ENCODE results near the gene DHX16.

Gene DHX16

DNA sequence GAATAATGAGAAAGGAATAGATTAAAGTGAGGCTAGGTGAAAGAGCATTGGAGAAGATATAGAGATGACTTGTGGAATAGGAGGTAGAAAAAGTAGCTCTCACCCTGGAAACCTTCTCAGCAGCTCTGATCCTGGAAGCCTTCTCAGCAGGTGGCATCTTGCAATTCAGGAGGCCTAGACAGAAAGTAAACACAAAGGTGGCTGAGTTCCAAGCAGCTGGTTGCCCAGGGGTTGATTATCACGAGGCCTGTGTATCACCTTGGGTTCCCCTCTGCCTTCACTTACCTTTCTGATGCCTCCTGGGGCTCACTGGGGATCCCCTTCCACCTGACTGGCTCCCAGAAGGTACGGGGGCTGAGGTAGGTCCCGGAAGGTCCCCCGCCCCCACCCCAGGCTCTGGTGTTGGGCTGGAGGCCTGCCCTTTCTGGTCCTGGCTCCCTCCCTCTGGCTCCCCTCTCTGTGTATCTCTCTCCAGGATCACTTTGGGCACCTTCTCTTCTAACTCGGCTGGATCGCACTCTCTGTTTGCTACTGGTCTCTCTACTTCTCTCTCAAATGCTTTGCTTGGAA is 34.6 kb upstream of the DHX16 start:
- TF ChIP-seq, protein P1, sequence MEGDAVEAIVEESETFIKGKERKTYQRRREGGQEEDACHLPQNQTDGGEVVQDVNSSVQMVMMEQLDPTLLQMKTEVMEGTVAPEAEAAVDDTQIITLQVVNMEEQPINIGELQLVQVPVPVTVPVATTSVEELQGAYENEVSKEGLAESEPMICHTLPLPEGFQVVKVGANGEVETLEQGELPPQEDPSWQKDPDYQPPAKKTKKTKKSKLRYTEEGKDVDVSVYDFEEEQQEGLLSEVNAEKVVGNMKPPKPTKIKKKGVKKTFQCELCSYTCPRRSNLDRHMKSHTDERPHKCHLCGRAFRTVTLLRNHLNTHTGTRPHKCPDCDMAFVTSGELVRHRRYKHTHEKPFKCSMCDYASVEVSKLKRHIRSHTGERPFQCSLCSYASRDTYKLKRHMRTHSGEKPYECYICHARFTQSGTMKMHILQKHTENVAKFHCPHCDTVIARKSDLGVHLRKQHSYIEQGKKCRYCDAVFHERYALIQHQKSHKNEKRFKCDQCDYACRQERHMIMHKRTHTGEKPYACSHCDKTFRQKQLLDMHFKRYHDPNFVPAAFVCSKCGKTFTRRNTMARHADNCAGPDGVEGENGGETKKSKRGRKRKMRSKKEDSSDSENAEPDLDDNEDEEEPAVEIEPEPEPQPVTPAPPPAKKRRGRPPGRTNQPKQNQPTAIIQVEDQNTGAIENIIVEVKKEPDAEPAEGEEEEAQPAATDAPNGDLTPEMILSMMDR (IDR thresholded peaks at IDR 0.05; ENCODE audit: insufficient read depth, low read depth, low read length, missing control alignments): no peak
- DNase-seq (ENCODE audit: low read depth): peak; percentile 33

DNA sequence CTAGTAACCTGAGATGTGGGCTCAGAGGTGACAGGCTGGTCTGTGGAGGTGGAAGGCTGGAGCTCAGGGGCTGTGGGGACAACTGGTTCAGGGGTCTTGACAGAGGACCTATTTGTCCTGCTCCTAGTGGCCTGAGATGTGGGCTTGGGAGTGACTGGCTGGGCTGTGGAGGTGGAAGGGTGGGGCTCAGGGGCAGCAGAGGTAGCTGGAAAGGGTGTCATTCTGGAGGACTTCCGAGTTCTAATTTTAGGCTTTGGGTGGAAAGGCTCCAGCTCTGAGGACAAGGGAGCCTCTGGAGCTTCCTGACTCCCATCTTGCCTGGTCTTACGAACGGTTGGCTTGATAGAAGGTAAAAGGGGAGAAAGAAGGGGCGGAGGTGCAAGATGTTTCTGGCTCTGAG is 32.8 kb upstream of the DHX16 start:
- no peak overlapping the region for H3K4me3 ChIP-seq (ENCODE audit: low read length)
- DNase-seq (ENCODE audit: low read depth): no peak
- TF ChIP-seq, protein P1 (IDR thresholded peaks at IDR 0.05; ENCODE audit: insufficient read depth, low read depth, low read length, missing control alignments): no peak

More for the DNA sequence above, 34.6 kb upstream of the DHX16 start:
- no peak overlapping the region for H3K4me3 ChIP-seq (ENCODE audit: low read length)

DNA sequence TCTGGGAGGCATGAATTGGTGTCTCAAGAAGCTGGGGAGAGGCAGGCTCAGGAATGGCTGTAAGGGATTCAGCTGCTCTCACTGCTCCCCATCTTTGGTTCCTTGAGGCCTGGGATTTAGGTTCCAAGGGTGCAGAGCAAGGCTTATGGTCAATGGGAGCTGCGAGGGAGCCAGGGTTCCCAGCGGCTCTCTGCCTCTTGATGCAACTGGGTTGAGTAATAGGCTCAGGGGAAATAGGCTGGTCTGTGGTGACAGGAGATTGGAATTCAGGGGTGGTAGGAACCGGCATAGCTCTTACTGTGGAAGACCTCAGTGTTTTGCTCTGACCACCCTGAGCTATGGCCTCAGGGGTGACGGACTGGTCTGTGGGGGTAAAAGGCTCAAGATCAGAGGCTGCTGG is 31.0 kb upstream of the DHX16 start:
- no peak overlapping the region for H3K4me3 ChIP-seq (ENCODE audit: low read length)
- no peak for DNase-seq (ENCODE audit: low read depth)
- TF ChIP-seq, protein P1 (IDR thresholded peaks at IDR 0.05; ENCODE audit: insufficient read depth, low read depth, low read length, missing control alignments): no peak

DNA sequence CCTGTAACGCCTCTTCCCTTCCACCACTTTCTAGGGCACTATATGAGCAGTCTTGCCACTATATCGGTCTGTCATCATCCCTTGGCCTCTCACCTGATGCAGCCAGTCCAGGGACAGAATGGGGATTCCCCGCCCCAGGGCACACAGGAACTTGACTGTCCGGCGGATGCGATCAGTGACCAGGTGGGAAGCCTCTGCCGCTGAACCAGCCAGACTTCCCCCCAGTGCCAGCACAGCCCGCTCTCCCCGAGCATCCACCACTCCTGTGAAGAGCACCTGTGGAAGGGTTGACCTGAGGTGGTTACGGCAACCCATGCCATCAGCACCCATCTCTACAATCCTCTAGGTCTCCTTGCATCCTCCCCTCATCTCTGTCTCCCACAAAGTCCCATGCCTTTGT is 30.2 kb upstream of the DHX16 start:
- TF ChIP-seq, protein P1 (IDR thresholded peaks at IDR 0.05; ENCODE audit: insufficient read depth, low read depth, low read length, missing control alignments): no peak
- DNase-seq (ENCODE audit: low read depth): no peak
- no peak overlapping the region for H3K4me3 ChIP-seq (ENCODE audit: low read length)

DNA sequence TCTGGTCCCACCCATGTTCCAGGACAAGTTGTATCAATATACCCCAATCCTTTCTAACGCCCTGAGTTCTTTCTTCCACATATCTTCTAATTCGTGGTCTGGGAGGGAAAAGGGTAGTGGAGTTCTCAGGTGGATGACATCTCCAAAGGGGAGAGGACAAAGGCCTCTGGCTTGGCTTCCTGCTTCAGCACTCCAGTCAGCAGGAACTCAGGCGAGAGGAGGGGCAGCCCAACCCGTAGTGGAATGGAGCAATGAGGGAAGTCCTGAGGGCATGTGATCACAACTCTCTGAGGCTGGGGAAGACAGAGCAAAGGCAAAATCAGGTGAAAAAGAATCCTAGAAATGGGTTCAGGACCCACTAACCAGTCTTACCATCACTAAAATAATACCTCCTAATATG is 27.5 kb upstream of the DHX16 start:
- peak; percentile 70 for DNase-seq (ENCODE audit: low read depth)
- no peak overlapping the region for H3K4me3 ChIP-seq (ENCODE audit: low read length)
- TF ChIP-seq, protein P1 (IDR thresholded peaks at IDR 0.05; ENCODE audit: insufficient read depth, low read depth, low read length, missing control alignments): no peak

DNA sequence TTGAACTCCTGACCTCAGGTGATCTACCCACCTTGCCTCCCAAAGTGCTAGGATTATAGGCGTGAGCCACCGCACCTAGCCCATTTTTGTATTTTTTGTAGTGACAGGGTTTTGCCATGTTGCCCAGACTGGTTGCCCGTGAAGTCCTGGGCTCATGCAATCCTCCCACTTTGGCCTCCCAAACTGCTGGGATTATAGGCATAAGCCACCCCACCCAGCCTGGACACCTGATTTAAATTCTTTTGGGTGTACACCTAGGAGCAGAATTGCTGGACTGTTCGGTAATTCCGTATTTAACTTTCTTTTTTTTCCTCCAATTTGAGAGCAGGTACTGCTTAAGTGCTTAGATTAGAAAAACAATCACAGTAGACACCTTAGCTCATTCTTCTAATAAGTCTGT is 23.6 kb upstream of the DHX16 start:
- H3K4me3 ChIP-seq (ENCODE audit: low read length): no peak overlapping the region
- TF ChIP-seq, protein P1 (IDR thresholded peaks at IDR 0.05; ENCODE audit: insufficient read depth, low read depth, low read length, missing control alignments): no peak
- DNase-seq (ENCODE audit: low read depth): no peak

DNA sequence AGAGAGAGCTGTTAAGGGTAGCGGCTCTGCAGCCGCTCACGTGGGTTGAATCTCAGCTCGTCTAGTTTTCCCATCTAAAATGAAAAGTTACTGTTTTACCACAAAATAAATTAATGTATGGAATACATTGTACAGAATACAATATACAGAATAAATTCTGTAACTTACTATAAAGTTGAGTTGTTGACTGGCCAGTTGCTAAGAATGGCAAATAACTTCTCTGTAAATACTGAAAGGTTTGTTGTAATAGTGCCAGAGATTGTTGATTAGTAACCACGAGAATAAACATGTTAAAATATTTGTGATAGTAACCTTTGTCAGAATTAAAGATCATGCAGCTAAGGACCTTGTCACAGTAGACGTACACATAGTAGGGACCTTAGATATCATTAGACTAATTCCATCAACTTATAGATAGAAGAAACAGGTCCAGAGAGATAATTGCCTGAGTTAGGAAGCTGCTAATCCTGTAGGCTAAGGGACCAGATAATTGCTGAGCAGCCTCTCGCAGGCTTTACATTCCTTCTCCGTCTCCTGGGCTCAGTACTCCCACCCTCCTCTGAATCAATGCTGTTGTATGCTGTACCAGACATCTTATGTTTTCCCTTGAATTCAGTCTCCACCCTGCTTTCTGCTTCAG is 18.5 kb upstream of the DHX16 start:
- TF ChIP-seq, protein P1 (IDR thresholded peaks at IDR 0.05; ENCODE audit: insufficient read depth, low read depth, low read length, missing control alignments): no peak

More for the DNA sequence above, 18.5 kb upstream of the DHX16 start:
- DNase-seq (ENCODE audit: low read depth): no peak
- H3K4me3 ChIP-seq (ENCODE audit: low read length): no peak overlapping the region
